GM12891 (cell line): Measurements from ENCODE around the gene F7.

ENCODE experiments used
- POLR2A ChIP-seq: IDR thresholded peaks from 2 replicates; pipeline ENCODE4 v1.6.1; 2011; ENCODE audit warnings: low read depth, low read length, control low read depth
- POLR2AphosphoS5 ChIP-seq: IDR thresholded peaks from 2 replicates; pipeline ENCODE4 v1.6.1; 2011; ENCODE audit warnings: low read depth, low read length, control low read depth
- SPI1 ChIP-seq: IDR thresholded peaks from 2 replicates; pipeline ENCODE4 v1.6.1; 2011; ENCODE audit warnings: low read depth, low read length, control low read depth
- TAF1 ChIP-seq: IDR thresholded peaks from 2 replicates; pipeline ENCODE4 v1.6.1; 2011; ENCODE audit warnings: low read depth, low read length, control low read depth

- no peak for TF ChIP-seq POLR2A
- no peak for TF ChIP-seq POLR2AphosphoS5
- TF ChIP-seq SPI1 = no peak
- TF ChIP-seq TAF1 = no peak
These were observed 39.9 kb downstream of the F7 start for GRCh38 chr13:113145496-113145895.
